PC-9 (cell line): ENCODE results near the gene PLEKHG5.

Source experiments
- EZH2 ChIP-seq: fragments of 200-600 bp; sonication (generic); IDR thresholded peaks from 2 replicates; pipeline ENCODE4 v1.8.0; 2017; ENCODE audit warnings: antibody characterized with exemption, low read depth
- TF ChIP-seq, protein P1 (sequence below): fragments of 200-600 bp; sonication (generic); conservative IDR thresholded peaks from 2 replicates; pipeline ENCODE4 v1.6.1; 2017; ENCODE audit warnings: mixed run types, antibody characterized with exemption, mild to moderate bottlenecking, moderate library complexity

DNA sequence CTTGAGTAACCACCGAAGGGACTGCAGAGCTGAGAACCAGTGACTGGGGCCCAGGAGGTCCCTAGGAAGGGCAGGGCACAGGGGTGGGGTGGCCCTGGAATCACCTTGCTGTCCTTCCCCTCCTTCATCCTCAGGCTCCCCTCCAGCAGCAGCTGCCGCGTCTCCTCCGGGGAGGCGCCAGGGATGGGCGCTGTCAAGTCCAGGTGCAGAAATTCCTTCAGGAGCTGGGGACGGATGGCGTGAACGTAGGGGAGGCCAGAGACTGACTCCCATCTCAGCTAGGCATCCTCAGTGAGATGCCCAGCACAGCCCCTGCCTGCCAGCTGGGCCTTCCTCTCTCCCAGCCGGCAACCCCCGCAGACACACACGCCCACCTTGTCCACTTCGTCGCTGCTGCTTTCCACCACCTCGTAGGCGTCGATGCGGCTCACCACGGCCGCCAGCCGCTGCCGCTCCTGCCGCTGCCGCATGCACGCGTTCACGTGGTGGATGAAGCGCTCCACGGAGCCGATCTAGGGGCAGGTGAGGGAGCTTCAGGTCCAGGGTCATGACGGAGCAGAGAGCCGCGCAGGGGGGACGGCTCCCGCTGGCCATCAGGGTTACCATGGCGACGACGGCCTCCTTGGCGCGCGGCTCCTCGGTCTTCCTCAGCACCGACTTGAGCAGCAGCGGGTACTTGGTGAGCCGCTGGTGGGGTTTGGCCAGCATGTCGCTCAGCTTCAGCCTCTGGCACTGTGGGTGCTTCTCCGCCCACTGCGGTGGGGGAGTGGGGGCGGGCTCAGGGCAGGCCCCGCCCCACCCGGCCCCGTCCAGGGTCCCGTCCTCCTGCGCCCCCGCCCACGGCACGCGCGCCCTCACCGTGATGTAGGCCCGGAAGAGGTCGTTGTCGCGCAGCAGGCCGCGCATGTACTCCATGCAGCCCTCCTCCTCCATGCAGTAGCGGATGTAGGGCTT lies 21.1 kb downstream of the PLEKHG5 start:
- TF ChIP-seq, protein P1, sequence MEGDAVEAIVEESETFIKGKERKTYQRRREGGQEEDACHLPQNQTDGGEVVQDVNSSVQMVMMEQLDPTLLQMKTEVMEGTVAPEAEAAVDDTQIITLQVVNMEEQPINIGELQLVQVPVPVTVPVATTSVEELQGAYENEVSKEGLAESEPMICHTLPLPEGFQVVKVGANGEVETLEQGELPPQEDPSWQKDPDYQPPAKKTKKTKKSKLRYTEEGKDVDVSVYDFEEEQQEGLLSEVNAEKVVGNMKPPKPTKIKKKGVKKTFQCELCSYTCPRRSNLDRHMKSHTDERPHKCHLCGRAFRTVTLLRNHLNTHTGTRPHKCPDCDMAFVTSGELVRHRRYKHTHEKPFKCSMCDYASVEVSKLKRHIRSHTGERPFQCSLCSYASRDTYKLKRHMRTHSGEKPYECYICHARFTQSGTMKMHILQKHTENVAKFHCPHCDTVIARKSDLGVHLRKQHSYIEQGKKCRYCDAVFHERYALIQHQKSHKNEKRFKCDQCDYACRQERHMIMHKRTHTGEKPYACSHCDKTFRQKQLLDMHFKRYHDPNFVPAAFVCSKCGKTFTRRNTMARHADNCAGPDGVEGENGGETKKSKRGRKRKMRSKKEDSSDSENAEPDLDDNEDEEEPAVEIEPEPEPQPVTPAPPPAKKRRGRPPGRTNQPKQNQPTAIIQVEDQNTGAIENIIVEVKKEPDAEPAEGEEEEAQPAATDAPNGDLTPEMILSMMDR = no peak
- TF ChIP-seq EZH2 = no peak
